ENCODE data around the gene SSR2.
"Not testable (repeated sequence)": the region's sequence is repeated elsewhere in the genome, so short reads cannot be mapped to it uniquely, and the experiment has no call there.

The SSR2 gene

DNA sequence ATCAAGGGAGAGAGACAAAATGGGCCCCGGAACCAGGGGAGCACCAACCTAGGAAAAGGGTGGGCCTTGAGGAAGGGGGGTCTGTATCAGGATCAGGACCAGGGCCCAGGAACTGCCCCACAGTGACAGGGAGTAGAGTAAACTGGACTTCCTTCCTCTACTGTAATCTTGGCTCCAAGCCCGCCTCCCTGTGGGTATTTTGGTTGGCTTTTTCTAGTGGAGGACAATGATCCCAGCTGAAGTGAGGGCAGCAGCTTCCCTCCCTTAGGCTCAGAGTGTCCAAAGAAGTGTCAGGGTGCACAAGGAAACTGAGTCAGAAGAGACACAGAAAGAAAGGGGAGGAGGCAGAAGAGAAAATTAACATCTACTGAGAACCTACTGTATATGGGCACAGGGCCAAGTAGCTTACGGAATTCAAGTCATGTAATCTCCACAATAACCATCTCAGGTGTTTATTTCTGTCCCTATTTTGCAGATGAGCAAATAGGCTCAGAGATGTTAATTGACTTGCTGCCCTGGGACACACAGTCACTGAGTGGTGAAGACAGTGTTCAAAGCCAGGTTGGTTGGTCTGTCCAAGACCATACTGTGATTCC lies 28.0 kb upstream of the SSR2 start:
- DNase-seq (ENCODE audit: low spot score) = no peak

DNA sequence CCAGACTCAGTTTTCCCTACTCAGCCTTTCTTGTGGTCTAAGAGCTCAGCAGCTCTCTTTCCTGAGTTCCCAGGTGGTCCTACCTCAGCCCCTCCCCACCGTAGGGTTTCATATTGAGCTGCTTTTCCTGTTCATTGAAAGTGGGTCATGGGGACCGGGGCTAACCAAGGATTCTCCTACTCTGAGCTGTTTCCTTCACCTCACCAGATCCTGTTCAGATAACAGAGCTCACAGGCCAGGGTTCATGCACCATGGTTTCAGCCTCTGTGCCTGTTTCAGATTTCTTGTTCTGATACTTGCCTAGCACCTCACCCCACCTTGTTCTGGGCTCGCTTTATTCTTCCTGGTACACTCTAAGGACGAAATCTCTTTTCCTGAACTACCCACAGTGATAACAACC lies 24.3 kb upstream of the SSR2 start:
- DNase-seq (ENCODE audit: low spot score) = no peak

DNA sequence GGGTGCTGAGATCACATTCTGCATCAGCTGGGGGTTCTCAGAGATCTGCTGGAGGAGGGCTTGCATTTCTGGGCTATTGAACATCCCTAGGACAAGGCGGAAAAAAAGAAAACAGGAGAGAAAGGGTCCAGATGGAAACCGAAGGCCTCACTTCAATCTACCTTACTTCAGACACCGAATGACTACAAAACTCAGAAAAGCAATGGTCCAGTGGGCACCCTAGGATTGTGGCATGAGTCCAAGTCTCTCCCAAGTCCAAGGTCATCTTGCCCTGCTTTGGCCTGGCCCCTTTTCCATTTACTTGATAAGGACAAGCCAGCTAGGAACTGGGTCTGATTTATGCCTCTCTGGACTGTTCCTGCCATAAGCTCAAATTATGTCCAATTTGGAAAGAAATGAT lies 22.1 kb upstream of the SSR2 start:
- DNase-seq (ENCODE audit: low spot score) = no peak

DNA sequence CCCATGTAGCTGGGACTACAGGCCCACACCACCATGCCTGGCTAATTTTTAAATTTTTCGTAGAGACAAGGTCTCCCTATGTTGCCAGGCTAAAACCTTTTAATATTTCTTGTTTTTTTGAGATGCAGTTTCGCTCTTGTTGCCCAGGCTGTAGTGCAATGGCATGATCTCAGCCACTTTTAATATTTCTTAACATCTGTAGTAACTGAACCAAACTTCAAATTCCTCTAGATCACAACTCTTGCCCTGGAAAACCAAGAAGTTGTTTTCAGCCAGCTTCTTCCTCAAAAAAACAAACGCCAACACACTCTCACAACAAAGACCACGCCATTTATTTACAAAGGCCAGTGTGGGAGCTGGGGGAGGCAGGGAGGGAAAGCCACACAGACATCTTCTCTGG lies 14.2 kb upstream of the SSR2 start:
- DNase-seq (ENCODE audit: low spot score) = not testable (repeated sequence)

DNA sequence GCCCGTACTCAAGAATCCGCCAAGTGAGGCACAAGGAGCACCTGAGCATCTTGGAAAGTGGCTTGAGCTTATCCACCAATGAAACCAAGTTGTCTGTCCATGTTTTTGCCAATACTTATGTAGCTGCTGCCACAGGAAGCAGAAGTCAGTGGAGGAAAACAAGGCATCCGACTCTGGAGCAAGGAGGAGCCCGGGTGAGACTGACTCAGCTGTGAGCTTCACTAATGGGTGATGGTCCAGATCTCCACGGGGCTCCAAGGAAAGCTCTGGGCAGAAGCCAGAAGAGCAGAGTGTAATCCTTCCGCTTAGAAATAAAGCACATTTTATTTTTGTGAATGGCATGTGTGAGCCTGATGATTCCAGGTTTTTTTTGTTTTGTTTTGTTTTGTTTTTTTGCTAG lies 12.3 kb upstream of the SSR2 start:
- peak; percentile 32 for DNase-seq (ENCODE audit: low spot score)

DNA sequence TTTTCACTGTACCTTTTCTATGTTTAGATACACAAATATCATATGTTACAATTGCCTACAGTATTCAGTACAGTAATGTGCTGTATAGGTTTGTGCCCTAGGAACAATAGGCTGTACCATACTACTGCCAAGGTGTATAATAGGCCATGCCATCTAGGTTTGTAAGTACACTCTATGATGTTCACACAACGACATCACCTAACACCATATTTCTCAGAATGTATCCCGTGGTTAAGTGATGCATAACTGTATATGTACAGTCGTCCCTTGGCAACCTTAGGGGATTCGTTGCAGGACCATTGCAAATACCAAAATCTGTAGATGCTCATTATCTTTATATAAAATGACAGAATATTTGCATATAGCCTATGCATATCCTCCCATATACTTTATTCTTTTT lies 5.8 kb upstream of the SSR2 start:
- no peak for DNase-seq (ENCODE audit: low spot score)

DNA sequence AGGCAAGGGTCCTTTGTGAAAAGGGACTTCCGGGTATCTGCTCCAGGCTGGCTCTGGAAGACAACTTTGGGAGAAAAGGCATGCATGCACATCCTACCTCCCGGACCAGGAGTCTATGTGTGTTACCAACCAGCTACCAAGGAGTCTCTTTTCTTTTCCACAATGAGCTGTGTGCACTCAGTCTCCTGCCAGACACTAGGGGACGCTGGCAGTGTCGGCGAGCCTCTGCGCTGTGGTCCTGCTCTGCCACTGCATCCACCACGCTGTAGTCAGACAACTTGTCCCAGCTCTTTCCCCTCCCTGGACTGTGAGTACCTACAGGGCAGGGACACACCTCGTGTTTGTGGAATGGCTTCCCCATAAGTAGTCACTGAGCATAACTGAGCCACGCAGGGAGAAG lies 5.1 kb upstream of the SSR2 start:
- DNase-seq (ENCODE audit: low spot score) = peak; percentile 49

DNA sequence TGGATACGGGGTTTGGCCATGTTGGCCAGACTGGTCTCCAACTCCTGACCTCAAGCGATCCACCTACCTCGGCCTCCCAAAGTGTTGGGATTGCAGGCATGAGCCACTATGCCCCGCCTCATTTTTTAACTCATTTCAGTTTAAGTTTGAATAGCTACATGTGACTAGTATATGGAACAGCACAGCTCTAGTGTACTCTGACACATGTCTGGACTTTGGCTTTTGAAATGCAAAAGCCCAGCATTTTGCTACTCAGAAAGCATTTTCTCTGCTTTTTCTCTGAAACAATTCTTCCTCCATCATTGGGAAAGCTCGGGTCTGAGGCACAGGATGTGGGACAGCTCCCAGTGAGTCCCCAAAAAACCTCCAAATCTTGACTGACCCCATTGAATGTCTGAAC lies 4.0 kb upstream of the SSR2 start:
- no peak for DNase-seq (ENCODE audit: low spot score)

DNA sequence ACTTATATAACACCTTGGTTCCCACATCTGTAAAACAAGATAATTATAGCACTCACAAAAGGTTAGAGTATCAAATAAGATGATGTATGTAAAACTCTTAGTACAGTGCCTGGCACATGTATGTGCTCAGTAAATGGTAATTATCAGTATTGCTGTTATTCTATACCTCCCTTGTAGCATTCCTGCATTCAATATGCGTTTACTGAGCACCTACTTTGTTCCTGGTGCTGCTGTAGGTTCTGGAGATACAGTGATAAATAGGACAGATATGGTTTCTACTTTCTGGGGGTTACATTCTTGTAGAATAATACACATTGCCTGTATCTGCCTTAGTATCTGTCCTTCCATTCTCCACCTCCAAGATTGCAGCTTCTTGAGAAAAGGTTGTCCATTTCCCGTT lies 1.2 kb upstream of the SSR2 start:
- no peak for DNase-seq (ENCODE audit: low spot score)

DNA sequence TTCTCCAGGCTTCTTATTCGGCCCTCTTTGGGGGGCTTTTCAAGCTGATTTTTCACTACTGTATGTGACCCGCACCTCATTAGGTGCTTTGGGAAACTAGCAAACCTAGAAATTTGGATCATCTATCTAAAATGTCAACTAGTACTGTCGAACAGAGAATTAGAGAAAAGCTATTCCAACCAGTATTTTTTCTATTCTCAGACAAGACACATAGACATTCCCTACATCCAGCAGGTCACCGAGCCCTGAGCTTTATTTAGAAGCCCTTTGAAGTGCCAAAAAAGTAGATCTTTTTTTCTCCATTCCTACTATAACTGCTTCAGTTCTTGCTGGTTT lies 310 bp upstream of the SSR2 start:
- no peak for DNase-seq (ENCODE audit: low spot score)

DNA sequence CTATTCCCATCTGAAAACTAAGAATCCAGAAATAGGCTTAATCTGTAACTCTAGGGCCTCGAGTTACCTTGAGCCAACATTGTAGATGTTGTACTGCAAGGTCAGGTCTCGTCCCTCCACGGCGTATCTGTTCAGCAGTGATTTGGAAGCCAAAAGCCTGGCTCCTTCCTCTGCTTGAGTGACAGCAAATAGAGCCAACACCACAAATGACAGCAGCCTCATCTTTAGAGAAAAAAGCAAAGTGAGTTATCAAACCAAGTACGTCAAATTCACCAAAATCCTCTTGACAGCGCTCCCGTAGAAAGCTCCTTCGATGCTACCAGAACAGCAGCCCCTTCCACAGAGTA lies 832 bp downstream of the SSR2 start:
- no peak for DNase-seq (ENCODE audit: low spot score)

DNA sequence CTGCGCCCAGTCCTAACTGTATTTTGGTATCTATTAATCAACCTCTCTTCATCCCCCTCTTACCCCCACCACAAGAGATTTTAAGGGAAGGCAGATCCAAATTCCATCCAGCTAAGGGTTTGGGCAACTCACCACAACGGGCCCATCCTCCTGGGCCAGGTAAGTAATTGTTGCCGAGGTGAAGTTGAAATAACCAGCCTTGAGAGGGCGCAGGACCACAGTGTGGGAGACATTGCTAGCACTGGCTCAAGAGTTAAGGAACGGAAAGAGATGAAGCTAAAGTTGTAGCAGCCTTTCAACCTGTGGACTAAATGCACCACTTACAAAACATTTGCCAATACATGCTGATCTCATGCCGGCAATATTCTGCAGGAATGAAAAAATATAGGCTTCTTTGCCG lies 5.9 kb downstream of the SSR2 start:
- no peak for DNase-seq (ENCODE audit: low spot score)

DNA sequence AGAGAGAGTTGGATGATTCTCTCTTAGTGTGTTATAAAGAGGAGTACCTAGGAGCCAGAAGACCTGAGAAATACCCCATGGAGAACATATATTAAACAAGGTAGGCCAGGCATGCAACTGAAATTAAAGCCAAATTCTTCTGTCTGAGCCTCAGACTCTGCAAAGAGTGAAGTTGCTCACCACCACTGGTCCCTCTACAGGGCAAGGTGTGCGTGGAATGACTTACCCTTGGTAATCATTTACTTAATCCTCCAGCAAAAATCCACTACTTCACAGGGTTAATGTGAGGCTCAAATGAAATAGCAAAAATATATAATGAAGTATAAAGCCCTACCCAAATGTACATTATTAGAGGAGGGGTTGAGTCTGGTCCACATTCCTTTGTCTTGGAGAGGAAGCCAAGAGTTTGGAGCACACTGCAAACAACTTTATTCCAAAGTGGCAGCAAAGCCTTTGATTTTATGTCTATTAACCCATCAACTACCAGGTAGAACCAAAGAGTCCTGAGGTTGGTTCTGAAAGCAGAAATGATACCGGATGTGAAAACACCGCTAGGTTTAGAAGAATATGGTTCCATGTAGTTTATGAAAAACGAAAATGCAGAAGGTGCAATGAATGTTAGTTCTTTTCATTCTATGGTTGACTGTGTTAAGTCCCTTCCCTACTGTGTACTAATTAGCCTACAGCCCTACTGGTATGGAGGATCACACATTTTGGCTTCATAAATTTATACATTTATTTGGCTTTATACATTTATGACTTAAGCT lies 8.5 kb downstream of the SSR2 start:
- DNase-seq (ENCODE audit: low spot score) = no peak

DNA sequence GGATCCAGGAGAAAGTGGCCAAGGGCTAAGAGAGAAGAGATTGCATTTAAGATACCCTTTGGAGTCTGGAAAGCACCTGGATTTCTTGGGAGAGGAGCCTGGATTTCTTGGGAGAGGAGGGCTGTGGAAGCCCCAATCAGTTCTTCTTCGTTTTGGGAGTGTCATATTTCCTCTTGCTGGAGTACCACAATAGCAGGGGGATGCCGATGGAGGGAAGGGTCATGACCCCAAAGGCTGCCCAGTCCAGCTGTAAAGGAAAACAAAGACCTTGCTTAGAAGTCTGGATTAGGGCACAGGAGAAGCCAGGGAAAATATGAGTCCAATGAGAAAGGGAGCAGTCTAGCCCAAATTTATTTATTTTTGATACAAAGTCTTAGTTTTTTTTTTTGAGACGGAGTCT lies 11.3 kb downstream of the SSR2 start:
- DNase-seq (ENCODE audit: low spot score) = no peak

DNA sequence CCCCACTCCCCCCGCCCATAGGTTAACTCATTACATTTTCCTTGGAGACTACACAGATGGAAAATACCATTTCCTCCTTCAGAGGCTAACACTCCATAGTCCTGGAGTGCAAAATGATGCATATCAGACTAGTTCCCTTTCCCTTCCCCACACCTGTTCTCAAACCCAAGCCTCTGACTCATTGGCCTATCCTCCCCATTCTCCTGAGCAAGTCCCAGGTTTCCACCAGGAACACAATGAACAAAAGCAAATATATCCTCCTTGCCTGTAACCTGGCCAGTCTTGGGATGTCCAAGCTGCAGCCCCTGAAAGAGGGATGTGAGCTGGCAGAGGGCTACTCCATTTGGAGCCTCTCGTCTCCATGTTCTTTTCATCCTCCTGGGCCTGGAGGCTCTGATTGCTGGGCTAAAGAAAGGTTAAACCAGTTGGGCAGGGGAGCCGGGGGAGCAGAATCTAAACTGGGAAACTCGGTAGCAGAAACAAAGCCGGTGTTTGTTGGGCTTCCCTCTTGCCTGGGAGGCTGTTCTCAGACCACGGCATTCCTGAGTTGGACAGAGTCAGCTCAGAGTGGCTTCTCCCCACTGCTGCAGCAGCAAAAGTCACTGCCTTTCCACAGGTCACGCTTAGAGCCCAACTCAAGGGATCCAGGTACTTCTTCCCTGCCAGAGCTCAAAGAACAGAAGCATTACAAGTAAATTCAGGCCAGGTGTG lies 13.9 kb downstream of the SSR2 start:
- DNase-seq (ENCODE audit: low spot score) = peak; percentile 70

DNA sequence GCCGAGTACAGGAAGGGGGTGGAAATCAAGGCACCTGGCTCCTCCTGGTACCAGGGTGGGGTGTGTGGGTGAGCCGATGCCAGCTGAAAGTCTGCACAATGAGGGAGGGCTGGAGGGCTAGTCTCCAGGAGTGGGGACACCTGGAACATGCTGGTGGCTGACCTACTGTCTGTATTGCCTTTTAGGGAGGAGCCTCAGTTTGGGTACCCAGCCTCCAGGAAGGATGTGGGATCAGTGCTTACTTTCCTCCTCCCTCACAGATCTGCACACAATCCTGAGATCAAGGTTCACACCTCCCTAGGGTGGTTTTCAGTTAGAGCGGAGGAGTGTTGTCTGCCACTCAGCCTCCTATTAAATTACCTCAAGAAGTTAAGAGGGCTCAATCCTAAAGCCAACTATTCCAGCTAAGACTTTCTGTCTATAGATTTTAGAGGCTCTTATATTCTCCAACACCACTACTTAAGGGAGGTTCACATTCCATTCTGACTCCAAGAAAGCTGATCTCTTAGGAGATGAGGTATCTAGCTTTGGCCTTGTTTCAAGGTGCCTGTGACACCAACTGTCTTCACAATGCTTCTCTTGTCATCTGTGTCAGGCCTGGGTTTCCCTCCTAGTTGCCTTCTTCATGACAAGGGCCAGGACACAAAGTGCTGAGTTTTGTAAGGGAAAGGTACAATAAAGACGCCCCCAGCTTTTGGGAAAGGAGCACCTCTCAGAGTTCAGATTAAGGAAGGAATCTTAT lies 15.7 kb downstream of the SSR2 start:
- DNase-seq (ENCODE audit: low spot score) = no peak

DNA sequence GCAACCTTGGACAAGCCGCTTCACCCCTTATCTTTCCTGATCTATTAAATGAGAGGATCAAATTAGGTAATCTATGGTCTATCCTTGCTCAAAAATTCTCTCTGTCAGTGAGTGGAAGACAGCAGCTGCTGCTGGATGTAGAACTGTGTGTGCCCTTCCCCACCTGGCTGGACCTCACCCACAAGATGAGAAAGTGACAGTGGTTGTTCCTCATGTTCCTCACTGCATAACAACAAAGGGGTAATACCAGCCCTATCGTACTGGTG lies 16.9 kb downstream of the SSR2 start:
- no peak for DNase-seq (ENCODE audit: low spot score)

DNA sequence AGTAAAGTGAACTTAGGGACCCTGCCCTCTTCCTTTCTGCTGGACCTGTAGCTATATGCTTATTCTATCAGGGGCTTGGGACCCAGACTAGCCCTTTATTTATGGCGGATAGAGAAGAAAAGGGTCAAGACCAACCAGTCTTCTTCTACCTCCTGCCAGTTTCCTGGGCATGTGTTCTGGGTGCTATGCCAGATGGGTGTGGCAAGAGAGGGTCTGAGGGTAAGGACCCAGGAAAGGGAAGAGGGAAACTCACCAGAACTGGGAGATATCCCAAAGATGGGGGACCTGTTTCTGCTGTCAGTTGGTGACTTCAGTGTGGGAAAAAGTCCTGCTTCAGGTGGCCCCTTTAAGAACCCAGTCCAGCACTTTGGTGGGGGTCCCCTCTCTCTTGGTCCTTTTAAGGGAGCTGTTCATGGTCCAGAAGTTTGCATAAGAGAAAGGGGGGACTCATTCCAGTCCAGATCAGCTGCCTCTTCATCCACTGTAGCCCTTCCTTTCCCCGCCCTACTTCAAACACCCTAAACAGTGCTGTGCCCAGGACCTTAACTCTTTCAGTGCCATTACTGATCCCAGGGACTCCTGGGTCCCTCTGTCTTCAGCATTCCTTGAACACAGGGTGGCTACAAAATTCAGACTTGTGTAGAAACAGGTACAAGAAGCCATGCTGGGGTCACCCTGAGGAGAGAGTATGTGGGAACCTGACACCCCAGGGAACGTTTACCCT lies 18.4 kb downstream of the SSR2 start:
- DNase-seq (ENCODE audit: low spot score) = no peak

DNA sequence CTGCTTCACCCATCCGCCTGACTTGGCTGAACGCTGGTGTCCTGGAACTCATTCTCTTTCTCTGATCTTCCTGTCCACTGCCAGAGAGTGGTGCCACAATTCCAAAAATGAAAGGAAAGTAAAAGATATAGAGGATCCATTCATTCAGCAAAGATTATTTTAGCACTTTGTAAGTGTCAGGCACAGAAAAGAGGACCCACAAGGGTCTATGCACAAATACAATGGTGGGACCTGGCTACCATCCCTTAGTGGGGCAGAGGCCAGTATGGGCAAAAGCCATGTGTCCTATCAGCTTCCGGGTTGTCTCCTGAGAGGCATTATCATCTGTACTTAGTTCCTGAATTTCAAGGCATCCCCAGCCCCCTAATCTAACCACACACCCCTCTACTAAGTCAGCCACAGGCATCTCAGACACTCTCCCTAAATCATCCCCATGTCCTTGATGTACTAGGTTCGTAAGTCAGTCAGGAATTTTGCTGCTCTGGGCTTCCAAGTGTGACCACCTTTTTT lies 19.0 kb downstream of the SSR2 start:
- peak; percentile 78 for DNase-seq (ENCODE audit: low spot score)

DNA sequence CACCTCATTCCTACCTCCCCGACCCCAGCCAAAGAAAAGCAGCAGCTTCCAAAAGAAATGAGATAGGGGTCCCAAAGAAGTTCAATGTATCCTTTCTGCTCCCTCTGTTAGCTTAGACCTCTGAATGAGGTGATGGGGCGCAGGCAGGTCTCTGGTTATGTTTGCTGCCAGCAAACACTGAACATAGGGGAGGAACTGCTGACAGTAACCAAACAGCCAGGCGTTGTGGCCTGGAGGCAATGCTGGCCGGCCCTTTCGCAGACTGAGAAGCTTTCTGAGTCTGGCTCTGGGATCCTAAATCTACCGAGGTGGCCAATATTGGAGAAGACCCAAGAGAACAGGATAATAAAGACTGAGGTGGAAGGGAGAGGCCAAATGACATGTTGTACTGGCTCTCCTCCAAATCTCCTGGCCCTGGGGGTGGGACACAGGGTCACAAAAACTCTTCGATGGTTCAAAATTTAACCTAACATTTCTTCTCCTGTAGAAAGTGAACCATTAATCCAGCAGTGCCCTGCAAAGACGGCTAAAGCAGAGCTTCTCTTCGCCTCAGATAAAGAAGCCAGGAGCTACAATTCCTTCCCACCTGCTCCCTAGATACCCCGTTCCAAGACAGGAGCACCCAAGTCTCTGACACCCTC lies 19.6 kb downstream of the SSR2 start:
- no peak for DNase-seq (ENCODE audit: low spot score)

DNA sequence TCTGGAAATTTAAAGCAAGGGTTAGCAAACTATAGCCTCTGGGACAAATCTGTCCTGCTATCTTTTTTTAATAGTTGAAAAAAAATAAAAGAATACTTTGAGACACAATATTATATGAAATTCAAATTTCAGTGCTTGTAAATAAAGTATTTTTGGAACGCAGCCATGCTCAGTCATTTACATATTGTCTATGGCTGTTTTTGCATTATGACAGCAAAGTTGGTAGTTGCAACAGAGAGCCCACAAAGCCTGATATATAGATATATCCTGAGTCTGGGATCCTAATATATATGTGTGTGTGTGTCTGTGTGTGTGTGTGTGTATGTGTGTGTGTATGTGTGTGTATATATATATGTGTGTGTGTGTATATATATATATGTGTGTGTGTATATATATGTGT lies 20.8 kb downstream of the SSR2 start:
- DNase-seq (ENCODE audit: low spot score) = no peak

DNA sequence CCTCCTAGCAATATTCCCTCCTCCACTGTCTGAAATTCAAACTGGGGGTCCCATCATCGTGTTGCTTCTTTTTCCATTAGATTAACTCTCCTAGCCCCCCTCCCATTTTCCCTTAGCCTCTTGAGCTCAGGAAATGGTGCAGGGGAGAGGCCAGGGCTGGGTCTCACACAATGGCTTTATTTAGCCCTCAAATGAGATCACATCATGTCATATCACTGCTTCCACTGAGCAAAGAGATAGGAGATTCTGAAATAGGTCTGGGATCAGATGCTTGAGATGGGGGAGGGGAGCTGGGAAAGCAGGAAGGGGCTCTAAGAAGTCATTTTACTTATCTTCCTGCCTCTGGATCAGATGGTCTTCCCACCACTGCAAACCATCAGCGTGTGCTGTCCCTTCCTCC lies 24.6 kb downstream of the SSR2 start:
- no peak for DNase-seq (ENCODE audit: low spot score)
